CD4-positive, alpha-beta T cell treated with Interleukin-21 for 1 hour (primary cell): Measurements from ENCODE around the gene KMT2B.
"Not testable (repeated sequence)": the region's sequence is repeated elsewhere in the genome, so short reads cannot be mapped to it uniquely, and the experiment has no call there.

ENCODE experiments used
- DNase-seq: peaks from one replicate; pipeline ENCODE4 v3.0.0-alpha.2; 2020

Gene KMT2B

GRCh38 chr19:35757749-35758608 lies 40.2 kb downstream of the KMT2B start, which contains the start of gene PROSER3:
TSS of gene PROSER3 (plus strand) at chr19:35758176. CDS start at chr19:35758216, 40 bp downstream.
- DNase-seq, result peak; percentile 100

- DNase-seq, result no peak
Measured at GRCh38 chr19:35759697-35760096, 41.9 kb downstream of the KMT2B start.

GRCh38 chr19:35760711-35761349 lies 43.0 kb downstream of the KMT2B start:
- no peak for DNase-seq

- DNase-seq, result no peak
Measured at GRCh38 chr19:35764432-35765315, 46.9 kb downstream of the KMT2B start.

GRCh38 chr19:35766571-35767104 lies 48.8 kb downstream of the KMT2B start:
- no peak for DNase-seq

- DNase-seq, result no peak
Measured at GRCh38 chr19:35767288-35768081, 49.7 kb downstream of the KMT2B start.

GRCh38 chr19:35768082-35768421 lies 50.2 kb downstream of the KMT2B start:
- no peak for DNase-seq

GRCh38 chr19:35772362-35772761 lies 54.6 kb downstream of the KMT2B start:
- not testable (repeated sequence) for DNase-seq

- no peak for DNase-seq
Measured at GRCh38 chr19:35773020-35773806, 55.4 kb downstream of the KMT2B start.

- DNase-seq, result no peak
Measured at GRCh38 chr19:35774274-35775045, 56.7 kb downstream of the KMT2B start.

- DNase-seq, result no peak
Measured at GRCh38 chr19:35775046-35775297, 57.2 kb downstream of the KMT2B start.

- DNase-seq, result peak; percentile 99
Measured at GRCh38 chr19:35775298-35776101, 57.7 kb downstream of the KMT2B start, which contains the start of gene ARHGAP33. TSS of gene ARHGAP33 (plus strand) at chr19:35775564. CDS start at chr19:35775659, 95 bp downstream.

- DNase-seq, result no peak
Measured at GRCh38 chr19:35776102-35776788, 58.4 kb downstream of the KMT2B start.

- no peak for DNase-seq
Measured at GRCh38 chr19:35777086-35777841, 59.5 kb downstream of the KMT2B start.

- no peak for DNase-seq
Measured at GRCh38 chr19:35777961-35778360, 60.2 kb downstream of the KMT2B start.

GRCh38 chr19:35779033-35779432 lies 61.2 kb downstream of the KMT2B start:
- no peak for DNase-seq

- no peak for DNase-seq
Measured at GRCh38 chr19:35780058-35780457, 62.3 kb downstream of the KMT2B start.

- DNase-seq, result no peak
Measured at GRCh38 chr19:35780717-35781116, 62.9 kb downstream of the KMT2B start.
